DND-41 (cell line): ENCODE results near the gene PAQR4.

Source experiments
- ATAC-seq: fragments of 200-7000 bp; cut with Tn5 transposase; 3 replicates; pipeline ENCODE4 v1.9.1; 2021; ENCODE audit warnings: low read depth; ENCODE audit not compliant: insufficient read depth
- DNase-seq: peaks from one replicate; pipeline ENCODE4 v3.0.0-alpha.2; 2020
- H2AFZ ChIP-seq: 2 replicates; pipeline ENCODE4 v1.6.0; 2012; ENCODE audit warnings: low read depth, low read length
- H3K27ac ChIP-seq: 2 replicates; pipeline ENCODE4 v1.5.1; 2012; ENCODE audit warnings: low read length, inconsistent platforms
- H3K27me3 ChIP-seq: fragments of 200-600 bp; sonication (generic); 2 replicates; pipeline ENCODE4 v1.6.0; 2012; ENCODE audit warnings: low read length, mild to moderate bottlenecking, inconsistent platforms; ENCODE audit not compliant: insufficient read depth, poor library complexity
- H3K36me3 ChIP-seq: 2 replicates; pipeline ENCODE4 v1.5.1; 2012; ENCODE audit warnings: low read length, inconsistent platforms; ENCODE audit not compliant: insufficient read depth
- H3K4me1 ChIP-seq: 2 replicates; pipeline ENCODE4 v1.5.1; 2012; ENCODE audit warnings: mild to moderate bottlenecking, low read length; ENCODE audit not compliant: insufficient read depth
- H3K4me2 ChIP-seq: 2 replicates; pipeline ENCODE4 v1.6.0; 2012; ENCODE audit warnings: mild to moderate bottlenecking, moderate library complexity, low read length, inconsistent platforms; ENCODE audit not compliant: insufficient read depth
- H3K4me3 ChIP-seq, 2 experiments: fragments of 200-600 bp in 1 of 2; shearing (Covaris generic) in 1 of 2; 2 replicates each; pipeline ENCODE4 v1.5.1; 2012 to 2016; ENCODE audit warnings: inconsistent platforms in 2 of 2, low read length in 2 of 2, mild to moderate bottlenecking in 2 of 2, low read depth in 1 of 2, moderate library complexity in 1 of 2
- H3K79me2 ChIP-seq: 2 replicates; pipeline ENCODE4 v1.6.0; 2012; ENCODE audit warnings: low read length, inconsistent platforms; ENCODE audit not compliant: insufficient read depth
- H3K9ac ChIP-seq: 2 replicates; pipeline ENCODE4 v1.6.0; 2012; ENCODE audit warnings: low read depth, mild to moderate bottlenecking, inconsistent platforms, low read length, moderate library complexity
- H3K9me3 ChIP-seq: 2 replicates; pipeline ENCODE4 v1.5.1; 2012; ENCODE audit warnings: low read length, moderate library complexity, mild to moderate bottlenecking, inconsistent platforms; ENCODE audit not compliant: insufficient read depth, severe bottlenecking
- H4K20me1 ChIP-seq: 2 replicates; pipeline ENCODE4 v1.6.0; 2012; ENCODE audit warnings: low read length; ENCODE audit not compliant: insufficient read depth
- EZH2 ChIP-seq: IDR thresholded peaks from 3 replicates; pipeline ENCODE4 v1.6.1; 2012; ENCODE audit warnings: borderline replicate concordance, low read depth, mild to moderate bottlenecking, moderate library complexity, low read length, inconsistent platforms; ENCODE audit not compliant: severe bottlenecking
- TF ChIP-seq, protein P1 (sequence below): IDR thresholded peaks from 2 replicates; pipeline ENCODE4 v1.5.1; 2012; ENCODE audit warnings: borderline replicate concordance, low read length, moderate library complexity, mild to moderate bottlenecking; ENCODE audit not compliant: poor library complexity, severe bottlenecking; ENCODE audit errors: extremely low read depth

PAQR4 gene

GRCh38 chr16:2974319-2975056 lies 5.3 kb downstream of the PAQR4 start:
- Histone ChIP-seq H3K4me2 (peak overlapping the region; percentile 16; the same call in 1 of the 2 replicates), H3K9ac (no peak overlapping the region), H3K9me3 (no peaks in the 10 kb centered on the region), H3K27me3 (no peaks in the 10 kb centered on the region), H3K79me2 (peaks cover 83% of the 10 kb centered on the region), H3K4me3 (no peak overlapping the region), H3K27ac (no peak overlapping the region), H2AFZ (no peak overlapping the region), H3K36me3 (peaks cover 87% of the 10 kb centered on the region), H4K20me1 (peaks cover 83% of the 10 kb centered on the region), H3K4me1 (peaks cover 75% of the 10 kb centered on the region)
- DNase-seq = no peak
- no peak for ATAC-seq
- TF ChIP-seq, protein P1, sequence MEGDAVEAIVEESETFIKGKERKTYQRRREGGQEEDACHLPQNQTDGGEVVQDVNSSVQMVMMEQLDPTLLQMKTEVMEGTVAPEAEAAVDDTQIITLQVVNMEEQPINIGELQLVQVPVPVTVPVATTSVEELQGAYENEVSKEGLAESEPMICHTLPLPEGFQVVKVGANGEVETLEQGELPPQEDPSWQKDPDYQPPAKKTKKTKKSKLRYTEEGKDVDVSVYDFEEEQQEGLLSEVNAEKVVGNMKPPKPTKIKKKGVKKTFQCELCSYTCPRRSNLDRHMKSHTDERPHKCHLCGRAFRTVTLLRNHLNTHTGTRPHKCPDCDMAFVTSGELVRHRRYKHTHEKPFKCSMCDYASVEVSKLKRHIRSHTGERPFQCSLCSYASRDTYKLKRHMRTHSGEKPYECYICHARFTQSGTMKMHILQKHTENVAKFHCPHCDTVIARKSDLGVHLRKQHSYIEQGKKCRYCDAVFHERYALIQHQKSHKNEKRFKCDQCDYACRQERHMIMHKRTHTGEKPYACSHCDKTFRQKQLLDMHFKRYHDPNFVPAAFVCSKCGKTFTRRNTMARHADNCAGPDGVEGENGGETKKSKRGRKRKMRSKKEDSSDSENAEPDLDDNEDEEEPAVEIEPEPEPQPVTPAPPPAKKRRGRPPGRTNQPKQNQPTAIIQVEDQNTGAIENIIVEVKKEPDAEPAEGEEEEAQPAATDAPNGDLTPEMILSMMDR = no peak
- TF ChIP-seq EZH2 = no peak

DNA sequence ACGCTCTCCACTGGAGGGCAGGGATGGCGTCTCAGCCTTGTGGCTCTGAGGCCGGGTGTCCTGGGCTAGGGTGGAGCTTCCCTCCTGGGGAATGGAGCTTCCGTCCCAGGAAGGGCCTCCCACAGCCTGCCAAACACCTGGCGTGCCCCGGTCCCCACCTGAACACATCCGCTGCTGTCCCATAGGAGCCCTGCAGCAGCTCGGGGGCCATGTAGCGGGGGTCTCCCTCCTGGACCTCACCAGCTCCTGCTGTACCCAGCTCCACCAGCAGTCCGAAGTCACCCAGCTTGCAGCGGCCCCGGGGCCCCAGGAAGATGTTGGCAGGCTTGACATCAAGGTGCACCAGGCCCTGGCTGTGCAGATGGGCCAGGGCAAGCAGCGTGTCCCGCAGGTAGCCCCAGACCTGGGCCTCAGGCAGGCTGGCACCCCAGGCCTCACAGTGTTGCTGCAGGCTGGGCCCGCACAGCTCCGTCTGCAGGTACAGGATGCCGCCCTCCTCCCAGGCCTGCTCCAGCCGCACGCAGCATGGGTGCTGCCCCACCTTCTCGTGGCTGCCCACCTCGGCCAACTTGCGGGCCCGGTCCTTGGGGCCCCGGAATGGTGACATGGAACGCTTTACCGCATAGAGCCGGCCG lies 6.1 kb downstream of the PAQR4 start:
- no peak overlapping the region for H3K9ac ChIP-seq
- peaks cover 74% of the 10 kb centered on the region for H3K4me1 ChIP-seq
- H3K9me3 ChIP-seq = no peaks in the 10 kb centered on the region

DNA sequence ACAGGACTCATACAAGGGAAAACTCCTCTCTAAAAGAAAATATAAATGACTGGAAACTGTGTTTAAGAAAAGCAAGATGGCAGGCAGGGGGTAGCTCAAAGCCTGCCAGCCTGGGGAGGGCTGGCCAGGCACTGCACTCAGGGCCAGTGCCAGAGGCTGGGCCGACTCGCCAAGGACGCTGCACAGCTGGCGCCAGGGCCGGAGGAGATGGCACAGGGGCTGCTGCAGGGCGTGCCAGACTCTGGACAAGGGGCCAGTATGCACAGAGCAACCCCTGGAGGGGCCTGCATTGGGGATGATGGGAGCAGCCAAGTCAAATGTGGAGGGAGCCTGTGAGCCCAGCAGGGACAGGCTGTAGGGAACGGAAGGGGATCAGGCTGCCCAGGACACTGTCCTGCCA lies 7.1 kb downstream of the PAQR4 start:
- Histone ChIP-seq H3K79me2 (peaks cover 82% of the 10 kb centered on the region), H3K4me1 (peaks cover 70% of the 10 kb centered on the region), H3K9me3 (no peaks in the 10 kb centered on the region), H3K4me2 (0 out of 2 replicates have a peak overlapping the region, but pooled peaks have one; percentile 44), H2AFZ (no peak overlapping the region), H4K20me1 (peaks cover 74% of the 10 kb centered on the region), H3K4me3 (no peak overlapping the region), H3K27ac (no peak overlapping the region), H3K27me3 (no peaks in the 10 kb centered on the region), H3K36me3 (peaks cover 83% of the 10 kb centered on the region), H3K9ac (0 out of 2 replicates have a peak overlapping the region, but pooled peaks have one; percentile 9)
- ATAC-seq = no peak
- no peak for DNase-seq
- TF ChIP-seq, protein P1 = no peak

More for the DNA sequence above, 6.1 kb downstream of the PAQR4 start:
- Histone ChIP-seq H3K4me2 (peak overlapping the region; percentile 10; the same call in 1 of the 2 replicates), H4K20me1 (peaks cover 83% of the 10 kb centered on the region), H3K36me3 (peaks cover 92% of the 10 kb centered on the region), H3K79me2 (peaks cover 83% of the 10 kb centered on the region), H2AFZ (no peak overlapping the region), H3K4me3 (no peak overlapping the region), H3K27me3 (no peaks in the 10 kb centered on the region), H3K27ac (no peak overlapping the region)
- ATAC-seq (no peak), DNase-seq (no peak)
- no peak for TF ChIP-seq EZH2
- TF ChIP-seq, protein P1 = no peak
